HG03095 (cell line): Measurements from ENCODE around the gene PPP1R12B.
A peak's percentile ranks its signal among the peaks of the same experiment; 100 is the strongest.

Experiments used
- ATAC-seq: cut with Tn5 transposase; IDR thresholded peaks from one replicate; pipeline ENCODE4 v1.9.1; 2021; ENCODE audit warnings: moderate library complexity; ENCODE audit not compliant: unreplicated experiment

The PPP1R12B gene, protein sequence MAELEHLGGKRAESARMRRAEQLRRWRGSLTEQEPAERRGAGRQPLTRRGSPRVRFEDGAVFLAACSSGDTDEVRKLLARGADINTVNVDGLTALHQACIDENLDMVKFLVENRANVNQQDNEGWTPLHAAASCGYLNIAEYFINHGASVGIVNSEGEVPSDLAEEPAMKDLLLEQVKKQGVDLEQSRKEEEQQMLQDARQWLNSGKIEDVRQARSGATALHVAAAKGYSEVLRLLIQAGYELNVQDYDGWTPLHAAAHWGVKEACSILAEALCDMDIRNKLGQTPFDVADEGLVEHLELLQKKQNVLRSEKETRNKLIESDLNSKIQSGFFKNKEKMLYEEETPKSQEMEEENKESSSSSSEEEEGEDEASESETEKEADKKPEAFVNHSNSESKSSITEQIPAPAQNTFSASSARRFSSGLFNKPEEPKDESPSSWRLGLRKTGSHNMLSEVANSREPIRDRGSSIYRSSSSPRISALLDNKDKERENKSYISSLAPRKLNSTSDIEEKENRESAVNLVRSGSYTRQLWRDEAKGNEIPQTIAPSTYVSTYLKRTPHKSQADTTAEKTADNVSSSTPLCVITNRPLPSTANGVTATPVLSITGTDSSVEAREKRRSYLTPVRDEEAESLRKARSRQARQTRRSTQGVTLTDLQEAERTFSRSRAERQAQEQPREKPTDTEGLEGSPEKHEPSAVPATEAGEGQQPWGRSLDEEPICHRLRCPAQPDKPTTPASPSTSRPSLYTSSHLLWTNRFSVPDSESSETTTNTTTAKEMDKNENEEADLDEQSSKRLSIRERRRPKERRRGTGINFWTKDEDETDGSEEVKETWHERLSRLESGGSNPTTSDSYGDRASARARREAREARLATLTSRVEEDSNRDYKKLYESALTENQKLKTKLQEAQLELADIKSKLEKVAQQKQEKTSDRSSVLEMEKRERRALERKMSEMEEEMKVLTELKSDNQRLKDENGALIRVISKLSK

DNA sequence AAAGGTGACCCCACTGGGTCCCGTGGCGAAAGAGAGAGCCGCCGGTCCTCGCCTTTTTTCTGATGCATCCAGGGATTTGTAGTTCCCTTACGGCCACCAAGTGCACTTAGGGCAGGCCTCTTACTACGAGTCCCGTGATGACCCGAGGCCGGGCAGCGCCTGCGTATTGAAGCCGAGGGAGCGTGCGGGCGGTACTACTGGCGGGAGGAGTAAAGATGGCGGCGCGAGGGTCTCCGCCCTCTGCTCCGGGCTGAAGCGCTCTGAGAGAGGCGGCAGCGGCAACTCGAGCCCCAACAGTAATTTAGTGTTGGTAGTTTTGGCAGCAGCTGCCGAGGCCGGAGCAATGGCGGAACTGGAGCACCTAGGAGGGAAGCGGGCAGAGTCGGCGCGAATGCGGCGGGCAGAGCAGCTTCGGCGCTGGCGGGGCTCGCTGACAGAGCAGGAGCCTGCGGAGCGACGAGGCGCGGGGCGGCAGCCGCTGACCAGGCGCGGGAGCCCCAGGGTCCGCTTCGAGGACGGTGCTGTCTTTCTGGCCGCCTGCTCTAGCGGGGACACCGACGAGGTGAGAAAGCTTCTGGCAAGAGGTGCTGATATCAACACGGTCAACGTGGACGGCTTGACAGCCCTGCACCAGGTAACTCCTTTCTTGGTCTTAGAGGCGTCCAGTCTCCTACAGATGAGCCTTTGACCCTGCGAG, at the start of gene PPP1R12B:
Gene PPP1R12B, plus strand, starts transcription at position 191 of the 697 bp plus-strand sequence. Its CDS starts 153 bp downstream, at position 344.
- ATAC-seq: peak; percentile 97

DNA sequence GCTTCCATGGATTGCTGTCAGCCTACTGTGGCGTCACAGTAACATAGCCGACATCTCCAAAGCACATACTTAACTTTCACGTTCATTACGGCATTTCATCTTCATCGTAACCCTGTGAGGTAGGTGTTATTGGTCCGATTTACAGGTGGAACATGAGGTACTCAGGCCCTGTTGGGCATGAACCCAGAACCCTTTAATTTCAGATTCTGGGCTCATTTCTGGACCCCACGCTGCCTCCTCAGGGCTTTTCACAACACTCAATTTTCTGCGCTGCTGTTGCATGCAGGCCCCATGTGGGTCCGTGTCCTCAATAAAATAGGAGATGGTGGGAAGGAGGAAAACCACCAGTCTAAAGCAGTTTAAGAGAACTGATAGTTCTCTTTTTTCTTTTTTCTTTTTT, 46.3 kb upstream of the PPP1R12B start:
- no peak for ATAC-seq

DNA sequence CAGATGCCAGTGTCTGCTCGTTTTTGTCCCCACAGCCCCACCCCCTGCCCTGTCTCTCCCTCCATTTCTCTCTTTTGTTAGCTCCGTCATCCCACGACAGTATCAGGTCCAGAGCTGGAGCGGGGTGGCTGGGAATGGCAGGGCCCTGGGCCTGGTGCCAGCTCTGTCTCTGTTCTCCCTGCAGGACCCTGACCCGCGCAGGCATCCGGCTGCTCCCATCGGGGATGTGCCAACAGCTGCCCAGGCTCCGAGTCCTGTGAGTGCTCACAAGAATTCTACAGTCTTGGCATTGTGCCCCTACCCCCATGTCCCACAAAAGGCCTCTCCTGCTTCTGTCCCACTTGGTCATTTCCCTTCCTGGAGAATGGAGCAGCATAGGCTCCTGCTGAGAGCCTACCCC, 44.1 kb upstream of the PPP1R12B start:
- ATAC-seq: no peak

DNA sequence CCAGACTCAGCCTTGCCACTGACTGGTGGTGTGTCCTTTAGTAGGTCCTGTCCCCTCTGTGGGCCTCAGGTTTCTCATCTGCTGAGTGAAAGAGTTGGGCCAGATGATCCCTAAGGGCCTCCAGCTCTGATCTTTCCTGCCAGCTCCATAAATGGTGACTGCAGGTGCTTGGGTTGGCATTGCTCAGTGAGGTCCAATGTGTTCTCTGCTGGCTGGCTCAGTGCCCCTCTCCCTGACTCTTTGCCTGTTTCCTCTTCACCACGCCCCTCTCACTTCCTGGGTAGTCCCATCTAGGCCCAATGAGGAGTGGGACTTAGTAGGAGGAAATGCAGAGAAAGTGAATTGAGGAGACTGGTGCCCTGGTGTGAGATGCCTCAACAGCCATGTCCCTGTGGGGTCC, 43.3 kb upstream of the PPP1R12B start:
- ATAC-seq: no peak

DNA sequence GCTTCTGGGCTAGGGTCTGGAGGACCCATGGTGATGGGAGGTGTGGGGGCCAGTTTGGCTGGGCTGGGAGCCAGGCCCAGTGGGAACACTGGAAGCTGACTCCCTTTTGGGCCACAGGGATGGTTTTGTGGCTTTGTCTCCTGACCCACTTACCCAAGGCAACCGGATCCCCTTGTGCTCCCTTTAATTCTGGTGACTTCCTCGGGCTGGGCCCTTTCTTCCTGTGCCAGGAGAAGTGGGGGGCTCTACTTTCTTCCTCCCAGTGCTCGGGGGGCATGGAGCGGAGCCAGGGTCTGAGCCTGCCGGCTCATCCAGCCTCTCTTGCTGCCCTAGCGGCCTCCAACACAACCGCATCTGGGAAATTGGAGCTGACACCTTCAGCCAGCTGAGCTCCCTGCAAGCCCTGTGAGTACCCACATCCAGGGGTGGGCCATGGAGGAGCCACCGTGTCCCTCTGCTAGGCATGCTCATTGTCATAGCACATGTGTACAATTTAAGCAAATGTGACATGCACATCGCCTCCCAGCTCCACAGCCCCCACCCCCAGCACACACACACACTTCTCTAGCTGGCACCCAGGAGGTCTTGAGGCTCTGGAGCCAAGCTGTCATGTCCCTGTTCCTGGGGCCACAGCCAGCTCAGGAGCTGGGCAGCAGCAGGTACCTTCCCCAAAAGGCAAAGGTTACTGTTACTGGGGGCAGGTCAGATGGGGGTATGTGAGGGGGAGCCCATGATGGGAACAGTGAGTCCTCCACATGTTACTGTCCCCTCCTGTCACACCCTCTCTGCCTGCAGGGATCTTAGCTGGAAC, 41.8 kb upstream of the PPP1R12B start:
- ATAC-seq: no peak

DNA sequence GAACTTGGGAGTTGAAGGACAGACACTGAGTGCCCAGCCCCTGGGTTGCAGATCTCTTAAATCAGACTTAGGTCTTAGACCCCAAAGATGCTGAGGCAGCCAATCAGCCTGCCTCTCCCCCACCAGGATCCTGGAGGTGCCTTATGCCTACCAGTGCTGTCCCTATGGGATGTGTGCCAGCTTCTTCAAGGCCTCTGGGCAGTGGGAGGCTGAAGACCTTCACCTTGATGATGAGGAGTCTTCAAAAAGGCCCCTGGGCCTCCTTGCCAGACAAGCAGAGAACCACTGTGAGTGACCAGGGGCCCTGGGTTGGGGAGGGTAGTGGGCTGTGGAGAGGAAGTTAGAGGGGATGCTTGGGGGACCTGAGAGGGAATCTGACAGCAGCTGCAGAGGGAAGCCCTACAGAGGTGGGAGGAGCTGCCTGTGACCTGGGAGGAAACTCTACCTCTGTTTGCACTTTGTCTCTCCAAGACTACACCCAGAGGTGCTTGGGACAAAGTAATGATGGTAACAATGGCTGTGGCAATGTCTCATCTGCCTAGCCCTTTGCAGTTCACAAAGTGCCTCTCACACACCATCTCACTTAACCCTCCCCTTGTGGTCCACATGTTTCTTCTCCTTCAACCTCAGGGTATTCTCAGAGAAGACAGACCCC, 38.3 kb upstream of the PPP1R12B start:
- no peak for ATAC-seq

DNA sequence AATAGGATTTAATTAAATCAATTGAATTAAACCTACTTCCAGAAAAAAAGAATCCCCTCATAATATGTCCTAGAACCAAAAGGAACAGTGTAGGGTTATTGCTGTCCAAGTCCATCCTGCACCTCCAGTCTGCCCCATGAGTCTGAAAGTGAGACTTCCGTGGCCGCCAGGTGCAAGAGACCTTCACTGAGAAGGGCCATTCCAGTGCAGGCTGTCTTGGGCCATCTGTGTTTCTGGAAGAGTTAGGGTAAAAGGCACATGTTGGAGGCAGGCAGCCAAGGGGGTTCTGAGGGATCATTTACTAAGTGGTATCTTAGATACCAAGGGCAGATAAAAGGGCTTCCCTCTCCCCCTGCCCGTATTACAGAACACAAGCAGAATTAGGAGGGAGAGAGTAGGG, 37.8 kb upstream of the PPP1R12B start:
- ATAC-seq: no peak

DNA sequence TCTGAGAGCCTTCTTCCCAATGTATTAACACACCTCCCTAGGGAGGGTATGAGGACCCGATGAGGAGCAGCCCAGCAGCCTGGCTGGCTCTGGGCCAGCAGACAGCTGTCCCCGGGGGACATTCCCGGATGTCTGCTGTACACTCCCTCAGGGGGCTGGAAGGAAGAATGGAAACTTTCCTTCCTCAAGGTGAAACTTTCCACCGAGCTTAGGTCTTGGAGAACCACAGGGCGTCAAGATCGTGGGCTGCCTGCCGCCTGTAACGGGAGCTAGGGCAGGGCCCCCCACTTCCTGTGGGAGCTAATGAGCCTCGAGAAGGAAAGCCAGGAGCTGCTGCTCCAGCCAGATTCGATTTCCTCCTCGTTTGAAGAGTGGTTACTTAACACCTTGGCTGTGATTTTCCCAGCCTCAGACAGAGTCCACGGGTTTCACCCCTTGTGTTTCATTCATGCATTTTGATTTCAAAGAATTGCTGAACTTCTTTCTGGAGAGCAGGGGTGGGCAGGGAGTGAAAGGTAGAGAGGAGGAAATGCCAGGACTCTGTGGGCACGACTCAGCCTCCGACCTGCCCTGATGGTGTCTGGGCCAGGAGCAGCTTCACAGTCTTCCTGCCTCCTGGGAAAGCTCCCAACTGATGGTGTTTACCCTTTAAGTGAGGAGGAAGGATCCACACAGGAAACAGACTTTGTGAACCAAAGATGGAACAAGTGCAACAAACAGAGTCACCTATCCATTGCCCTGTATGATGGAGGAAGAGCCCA, 36.4 kb upstream of the PPP1R12B start:
- ATAC-seq: no peak

DNA sequence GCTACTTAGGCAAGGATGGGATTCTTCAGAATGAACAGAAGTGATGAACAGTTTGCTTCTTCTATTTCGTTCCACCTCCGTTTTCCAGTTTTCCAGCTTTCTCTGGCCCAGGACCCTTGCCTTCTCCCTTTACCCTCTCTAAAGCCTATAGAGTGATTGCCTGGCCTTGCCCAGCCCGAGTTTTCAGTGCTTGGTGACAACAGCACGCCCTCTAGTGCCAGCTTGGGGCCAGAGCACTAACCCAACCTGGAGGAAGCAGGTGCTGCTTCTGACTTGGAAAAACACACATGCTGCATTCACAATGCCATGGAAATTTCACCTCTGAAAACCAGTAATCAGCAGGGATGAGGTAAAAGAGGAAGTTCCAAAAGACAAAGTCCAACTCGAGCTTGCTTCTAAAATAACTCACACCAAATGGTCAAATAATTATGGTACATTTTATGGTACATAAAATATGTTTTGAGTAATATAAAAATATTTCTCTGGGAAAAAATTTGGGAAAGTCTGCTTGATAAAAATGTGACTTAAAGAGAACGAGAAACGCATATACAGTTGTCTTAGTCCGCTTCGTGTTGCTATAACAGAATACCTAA, 32.8 kb upstream of the PPP1R12B start:
- ATAC-seq: no peak

DNA sequence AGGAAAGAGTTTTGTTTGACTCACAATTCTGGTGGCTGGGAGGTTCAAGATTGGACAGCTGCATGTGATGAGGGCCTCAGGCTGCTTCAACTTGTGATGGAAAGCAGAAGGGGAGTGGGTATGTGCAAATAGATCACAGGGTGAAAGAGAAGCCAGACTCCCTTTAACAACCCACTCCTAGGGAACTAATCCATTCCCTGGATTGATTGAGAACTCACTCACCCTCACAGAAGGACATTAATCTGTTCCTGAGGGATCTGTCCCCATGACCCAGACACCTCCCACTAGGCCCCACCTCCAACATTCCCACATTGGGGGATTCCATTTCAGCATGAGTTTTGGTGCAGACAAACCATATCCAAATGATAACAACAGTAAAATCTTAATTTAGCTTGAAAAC, 32.3 kb upstream of the PPP1R12B start:
- ATAC-seq: no peak

DNA sequence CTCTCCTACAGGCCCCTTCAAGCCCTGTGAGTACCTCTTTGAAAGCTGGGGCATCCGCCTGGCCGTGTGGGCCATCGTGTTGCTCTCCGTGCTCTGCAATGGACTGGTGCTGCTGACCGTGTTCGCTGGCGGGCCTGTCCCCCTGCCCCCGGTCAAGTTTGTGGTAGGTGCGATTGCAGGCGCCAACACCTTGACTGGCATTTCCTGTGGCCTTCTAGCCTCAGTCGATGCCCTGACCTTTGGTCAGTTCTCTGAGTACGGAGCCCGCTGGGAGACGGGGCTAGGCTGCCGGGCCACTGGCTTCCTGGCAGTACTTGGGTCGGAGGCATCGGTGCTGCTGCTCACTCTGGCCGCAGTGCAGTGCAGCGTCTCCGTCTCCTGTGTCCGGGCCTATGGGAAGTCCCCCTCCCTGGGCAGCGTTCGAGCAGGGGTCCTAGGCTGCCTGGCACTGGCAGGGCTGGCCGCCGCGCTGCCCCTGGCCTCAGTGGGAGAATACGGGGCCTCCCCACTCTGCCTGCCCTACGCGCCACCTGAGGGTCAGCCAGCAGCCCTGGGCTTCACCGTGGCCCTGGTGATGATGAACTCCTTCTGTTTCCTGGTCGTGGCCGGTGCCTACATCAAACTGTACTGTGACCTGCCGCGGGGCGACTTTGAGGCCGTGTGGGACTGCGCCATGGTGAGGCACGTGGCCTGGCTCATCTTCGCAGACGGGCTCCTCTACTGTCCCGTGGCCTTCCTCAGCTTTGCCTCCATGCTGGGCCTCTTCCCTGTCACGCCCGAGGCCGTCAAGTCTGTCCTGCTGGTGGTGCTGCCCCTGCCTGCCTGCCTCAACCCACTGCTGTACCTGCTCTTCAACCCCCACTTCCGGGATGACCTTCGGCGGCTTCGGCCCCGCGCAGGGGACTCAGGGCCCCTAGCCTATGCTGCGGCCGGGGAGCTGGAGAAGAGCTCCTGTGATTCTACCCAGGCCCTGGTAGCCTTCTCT, 30.3 kb upstream of the PPP1R12B start:
- ATAC-seq: no peak

DNA sequence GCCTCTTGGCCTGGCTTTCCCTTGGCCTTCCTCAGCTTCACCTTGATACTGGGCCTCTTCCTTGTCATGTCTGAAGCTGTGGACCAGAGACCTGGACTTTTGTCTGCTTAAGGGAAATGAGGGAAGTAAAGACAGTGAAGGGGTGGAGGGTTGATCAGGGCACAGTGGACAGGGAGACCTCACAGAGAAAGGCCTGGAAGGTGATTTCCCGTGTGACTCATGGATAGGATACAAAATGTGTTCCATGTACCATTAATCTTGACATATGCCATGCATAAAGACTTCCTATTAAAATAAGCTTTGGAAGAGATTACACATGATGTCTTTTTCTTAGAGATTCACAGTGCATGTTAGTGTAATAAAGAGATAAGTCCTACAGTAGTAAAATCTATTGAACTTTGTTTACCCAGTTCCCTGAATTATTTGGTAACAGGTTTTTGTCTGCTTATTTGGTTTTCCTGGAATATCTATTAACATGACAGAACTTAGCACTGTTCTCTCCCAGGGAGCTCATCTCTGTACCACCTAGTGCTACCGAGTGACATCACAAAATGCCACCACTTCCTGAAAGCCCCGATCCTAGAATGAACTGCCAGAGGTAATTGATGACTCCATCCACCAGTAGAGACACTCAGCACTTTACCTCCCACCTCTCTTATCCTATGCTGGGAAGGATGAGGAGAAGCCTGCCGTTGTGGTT, 29.0 kb upstream of the PPP1R12B start:
- no peak for ATAC-seq

DNA sequence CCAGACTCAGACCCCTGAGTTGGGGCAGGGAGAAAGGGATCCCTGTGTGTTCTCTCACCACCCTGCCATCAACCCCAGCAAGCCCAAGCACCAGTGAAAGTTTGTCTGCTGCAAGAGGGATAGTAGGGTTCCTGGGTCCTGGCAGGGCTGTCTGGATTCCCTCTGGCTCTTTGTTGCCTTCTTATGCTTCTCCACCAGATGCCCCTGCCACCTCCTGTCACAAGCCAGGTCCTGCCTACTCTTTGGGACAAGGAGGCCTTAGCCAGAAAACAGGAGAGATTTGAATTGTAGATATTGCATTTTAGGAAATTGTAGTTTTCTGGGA, 28.5 kb upstream of the PPP1R12B start:
- ATAC-seq: no peak

DNA sequence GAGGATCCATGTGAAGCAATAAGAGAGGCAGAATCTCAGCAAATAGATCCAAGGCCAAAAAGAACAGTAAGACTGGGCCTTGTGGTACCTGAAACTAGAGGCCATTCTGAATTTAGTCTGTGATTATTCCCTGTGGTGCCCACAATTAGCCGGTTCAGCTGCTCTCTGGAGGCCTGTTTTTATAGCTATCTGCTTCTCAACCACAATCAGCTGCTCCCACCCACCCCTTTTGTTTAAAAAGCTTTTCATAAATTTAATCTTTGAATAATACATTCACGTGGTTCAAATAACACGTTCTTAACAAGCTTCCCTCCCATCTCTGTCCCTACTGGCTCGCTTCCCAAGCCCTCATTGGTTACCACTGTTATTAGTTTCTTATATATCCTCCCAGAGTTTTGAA, 24.8 kb upstream of the PPP1R12B start:
- ATAC-seq: no peak

DNA sequence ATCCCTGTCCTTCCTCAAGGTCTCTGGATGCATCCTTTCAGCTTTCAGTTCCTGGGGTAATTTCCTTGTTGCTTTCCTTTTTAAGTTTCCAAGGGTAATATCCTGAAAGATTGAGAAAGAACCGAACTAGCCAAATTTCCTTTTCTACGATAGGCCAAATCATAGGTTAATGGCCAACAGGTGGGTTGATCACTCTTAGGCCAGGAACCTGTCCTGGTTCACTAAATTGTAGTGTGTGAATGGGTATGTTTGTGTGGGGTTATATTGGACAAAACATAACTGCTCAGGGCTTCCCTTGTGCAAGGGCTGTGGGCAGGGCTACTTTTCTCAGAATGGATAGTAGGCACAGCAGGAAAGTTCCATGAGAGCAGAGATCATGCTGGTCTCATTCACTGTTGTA, 23.9 kb upstream of the PPP1R12B start:
- no peak for ATAC-seq

DNA sequence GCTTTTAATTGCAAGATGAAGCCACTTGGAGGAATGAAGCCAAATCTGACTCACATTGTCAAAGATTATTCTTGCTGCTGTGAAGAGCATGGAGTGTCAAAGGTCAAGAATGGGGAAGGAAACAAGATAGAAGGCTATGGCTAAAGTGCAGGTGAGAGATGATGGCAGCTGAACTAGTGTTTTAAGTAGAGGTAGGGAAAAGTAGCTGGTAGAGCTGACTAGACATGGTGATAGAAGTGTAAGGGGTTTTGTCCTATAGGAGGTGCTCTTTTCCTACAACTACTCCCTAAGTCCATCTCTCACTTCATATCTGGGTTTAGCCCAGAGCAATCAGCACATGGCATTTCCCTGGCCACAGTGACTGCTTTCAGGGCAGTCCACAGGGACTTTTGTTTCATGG, 18.6 kb upstream of the PPP1R12B start:
- ATAC-seq: no peak

DNA sequence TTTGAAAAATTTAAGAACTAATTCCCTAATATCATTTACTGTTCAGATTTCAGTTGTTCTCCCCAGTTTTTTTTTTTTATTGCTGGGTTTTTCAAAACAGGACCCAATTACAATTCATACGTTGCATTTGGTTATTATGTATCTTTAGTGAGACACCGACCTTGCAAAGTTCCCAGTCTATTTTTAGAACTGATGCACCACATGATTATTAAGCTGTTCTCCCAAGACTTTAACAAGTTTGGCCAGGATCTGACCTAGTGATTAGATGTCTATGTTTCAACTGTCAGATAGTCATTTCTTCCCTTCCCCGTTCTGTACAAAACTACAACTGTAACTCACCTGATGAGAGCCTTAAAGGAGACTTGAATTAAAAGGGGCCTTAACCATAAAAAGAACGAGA, 14.6 kb upstream of the PPP1R12B start:
- no peak for ATAC-seq
